K562 (cell line): Measurements from ENCODE around the gene BRD7. TPM values are rescaled to one million over a fixed set of nuclear protein-coding genes. Genes with fewer than 3 reads are reported as not detected.

Experiments
- CHD7 ChIP-seq: fragments of 200-600 bp; sonication (generic); IDR thresholded peaks from one replicate; pipeline ENCODE4 v1.6.1; 2012; ENCODE audit warnings: mild to moderate bottlenecking, low read depth, low read length, inconsistent platforms
- HMG20B ChIP-seq: fragments of 250-450 bp; sonication (Bioruptor Pico); IDR thresholded peaks from 2 replicates; pipeline ENCODE4 v1.5.0; 2021; ENCODE audit warnings: mild to moderate bottlenecking
- polyA plus RNA-seq, 8 experiments: library from polyadenylated mRNA; depleted of rRNA in 4 of 8; stranded (reverse) in 5 of 8; unstranded in 3 of 8; fragments of >200 nt; fragmentation: Nextera tagmentation in 2 of 8; fragmentation: Illumina TruSeq in 1 of 8; extraction: Ambion mirVana in 2 of 8; extraction: Trizol in 1 of 8; gene quantifications; 2 replicates each; pipeline versions ENCODE4 v1.2.1 to v1.2.3, GENCODE V29; 2011 to 2014; ENCODE audit warnings: inconsistent platforms in 1 of 8, missing spikeins in 1 of 8
- total RNA-seq, 7 experiments: library from RNA; depleted of rRNA in 6 of 7; stranded (reverse); fragments of >200 nt in 6 of 7; fragmentation: Illumina TruSeq in 2 of 7; extraction: Trizol in 2 of 7; gene quantifications; 2 replicates each; pipeline versions ENCODE4 v1.2.1 to v1.2.3, GENCODE V29; 2011 to 2021; ENCODE audit warnings: low replicate concordance in 1 of 7
- TF ChIP-seq, protein P1 (sequence below): fragments of 450-650 bp; IDR thresholded peaks from 2 replicates; pipeline ENCODE4 v1.6.1; 2016; ENCODE audit warnings: mild to moderate bottlenecking, moderate library complexity

The BRD7 gene
- total and polyA plus RNA-seq, 9 of the 15 experiments (the other 6 are each of a cell fraction or from before 2014, with no cell fraction given), result 20.6 to 101 (median 68.7) TPM

DNA sequence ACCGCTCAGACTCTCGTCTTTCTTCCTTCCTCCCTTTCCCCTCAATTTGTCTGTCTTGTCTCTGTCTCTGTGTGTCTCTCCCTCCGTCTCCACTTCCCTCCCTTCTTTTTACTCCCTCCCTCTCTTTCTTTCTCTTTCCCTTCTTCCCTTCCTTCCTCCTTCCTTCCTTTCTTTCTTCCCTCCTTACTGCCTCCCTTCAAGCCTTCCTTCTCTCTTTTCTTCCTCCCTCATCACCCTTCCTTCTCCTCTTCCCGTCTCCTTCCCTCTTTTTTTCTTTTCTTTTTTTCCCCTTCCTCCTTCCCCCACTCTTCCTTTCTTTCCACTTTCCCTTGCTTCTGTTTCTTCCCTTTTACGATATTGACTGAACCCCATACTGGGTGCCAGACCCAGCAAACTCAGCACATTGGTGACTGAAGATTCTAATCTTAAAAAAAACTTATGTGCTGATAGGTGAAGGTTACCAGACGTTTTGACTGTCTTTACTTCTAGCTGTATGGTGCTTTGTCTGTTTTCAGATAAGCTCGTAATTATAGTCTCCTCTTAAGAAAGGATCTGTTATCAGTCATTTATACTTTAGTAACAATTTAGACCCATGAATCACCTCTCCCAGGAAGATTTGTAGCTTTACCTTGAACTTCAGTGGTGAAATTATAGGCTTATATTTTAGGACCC is 481 bp upstream of the BRD7 start (continued):
- TF ChIP-seq, protein P1, sequence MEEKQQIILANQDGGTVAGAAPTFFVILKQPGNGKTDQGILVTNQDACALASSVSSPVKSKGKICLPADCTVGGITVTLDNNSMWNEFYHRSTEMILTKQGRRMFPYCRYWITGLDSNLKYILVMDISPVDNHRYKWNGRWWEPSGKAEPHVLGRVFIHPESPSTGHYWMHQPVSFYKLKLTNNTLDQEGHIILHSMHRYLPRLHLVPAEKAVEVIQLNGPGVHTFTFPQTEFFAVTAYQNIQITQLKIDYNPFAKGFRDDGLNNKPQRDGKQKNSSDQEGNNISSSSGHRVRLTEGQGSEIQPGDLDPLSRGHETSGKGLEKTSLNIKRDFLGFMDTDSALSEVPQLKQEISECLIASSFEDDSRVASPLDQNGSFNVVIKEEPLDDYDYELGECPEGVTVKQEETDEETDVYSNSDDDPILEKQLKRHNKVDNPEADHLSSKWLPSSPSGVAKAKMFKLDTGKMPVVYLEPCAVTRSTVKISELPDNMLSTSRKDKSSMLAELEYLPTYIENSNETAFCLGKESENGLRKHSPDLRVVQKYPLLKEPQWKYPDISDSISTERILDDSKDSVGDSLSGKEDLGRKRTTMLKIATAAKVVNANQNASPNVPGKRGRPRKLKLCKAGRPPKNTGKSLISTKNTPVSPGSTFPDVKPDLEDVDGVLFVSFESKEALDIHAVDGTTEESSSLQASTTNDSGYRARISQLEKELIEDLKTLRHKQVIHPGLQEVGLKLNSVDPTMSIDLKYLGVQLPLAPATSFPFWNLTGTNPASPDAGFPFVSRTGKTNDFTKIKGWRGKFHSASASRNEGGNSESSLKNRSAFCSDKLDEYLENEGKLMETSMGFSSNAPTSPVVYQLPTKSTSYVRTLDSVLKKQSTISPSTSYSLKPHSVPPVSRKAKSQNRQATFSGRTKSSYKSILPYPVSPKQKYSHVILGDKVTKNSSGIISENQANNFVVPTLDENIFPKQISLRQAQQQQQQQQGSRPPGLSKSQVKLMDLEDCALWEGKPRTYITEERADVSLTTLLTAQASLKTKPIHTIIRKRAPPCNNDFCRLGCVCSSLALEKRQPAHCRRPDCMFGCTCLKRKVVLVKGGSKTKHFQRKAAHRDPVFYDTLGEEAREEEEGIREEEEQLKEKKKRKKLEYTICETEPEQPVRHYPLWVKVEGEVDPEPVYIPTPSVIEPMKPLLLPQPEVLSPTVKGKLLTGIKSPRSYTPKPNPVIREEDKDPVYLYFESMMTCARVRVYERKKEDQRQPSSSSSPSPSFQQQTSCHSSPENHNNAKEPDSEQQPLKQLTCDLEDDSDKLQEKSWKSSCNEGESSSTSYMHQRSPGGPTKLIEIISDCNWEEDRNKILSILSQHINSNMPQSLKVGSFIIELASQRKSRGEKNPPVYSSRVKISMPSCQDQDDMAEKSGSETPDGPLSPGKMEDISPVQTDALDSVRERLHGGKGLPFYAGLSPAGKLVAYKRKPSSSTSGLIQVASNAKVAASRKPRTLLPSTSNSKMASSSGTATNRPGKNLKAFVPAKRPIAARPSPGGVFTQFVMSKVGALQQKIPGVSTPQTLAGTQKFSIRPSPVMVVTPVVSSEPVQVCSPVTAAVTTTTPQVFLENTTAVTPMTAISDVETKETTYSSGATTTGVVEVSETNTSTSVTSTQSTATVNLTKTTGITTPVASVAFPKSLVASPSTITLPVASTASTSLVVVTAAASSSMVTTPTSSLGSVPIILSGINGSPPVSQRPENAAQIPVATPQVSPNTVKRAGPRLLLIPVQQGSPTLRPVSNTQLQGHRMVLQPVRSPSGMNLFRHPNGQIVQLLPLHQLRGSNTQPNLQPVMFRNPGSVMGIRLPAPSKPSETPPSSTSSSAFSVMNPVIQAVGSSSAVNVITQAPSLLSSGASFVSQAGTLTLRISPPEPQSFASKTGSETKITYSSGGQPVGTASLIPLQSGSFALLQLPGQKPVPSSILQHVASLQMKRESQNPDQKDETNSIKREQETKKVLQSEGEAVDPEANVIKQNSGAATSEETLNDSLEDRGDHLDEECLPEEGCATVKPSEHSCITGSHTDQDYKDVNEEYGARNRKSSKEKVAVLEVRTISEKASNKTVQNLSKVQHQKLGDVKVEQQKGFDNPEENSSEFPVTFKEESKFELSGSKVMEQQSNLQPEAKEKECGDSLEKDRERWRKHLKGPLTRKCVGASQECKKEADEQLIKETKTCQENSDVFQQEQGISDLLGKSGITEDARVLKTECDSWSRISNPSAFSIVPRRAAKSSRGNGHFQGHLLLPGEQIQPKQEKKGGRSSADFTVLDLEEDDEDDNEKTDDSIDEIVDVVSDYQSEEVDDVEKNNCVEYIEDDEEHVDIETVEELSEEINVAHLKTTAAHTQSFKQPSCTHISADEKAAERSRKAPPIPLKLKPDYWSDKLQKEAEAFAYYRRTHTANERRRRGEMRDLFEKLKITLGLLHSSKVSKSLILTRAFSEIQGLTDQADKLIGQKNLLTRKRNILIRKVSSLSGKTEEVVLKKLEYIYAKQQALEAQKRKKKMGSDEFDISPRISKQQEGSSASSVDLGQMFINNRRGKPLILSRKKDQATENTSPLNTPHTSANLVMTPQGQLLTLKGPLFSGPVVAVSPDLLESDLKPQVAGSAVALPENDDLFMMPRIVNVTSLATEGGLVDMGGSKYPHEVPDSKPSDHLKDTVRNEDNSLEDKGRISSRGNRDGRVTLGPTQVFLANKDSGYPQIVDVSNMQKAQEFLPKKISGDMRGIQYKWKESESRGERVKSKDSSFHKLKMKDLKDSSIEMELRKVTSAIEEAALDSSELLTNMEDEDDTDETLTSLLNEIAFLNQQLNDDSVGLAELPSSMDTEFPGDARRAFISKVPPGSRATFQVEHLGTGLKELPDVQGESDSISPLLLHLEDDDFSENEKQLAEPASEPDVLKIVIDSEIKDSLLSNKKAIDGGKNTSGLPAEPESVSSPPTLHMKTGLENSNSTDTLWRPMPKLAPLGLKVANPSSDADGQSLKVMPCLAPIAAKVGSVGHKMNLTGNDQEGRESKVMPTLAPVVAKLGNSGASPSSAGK, result no peak; the same call in 1 of the 2 replicates
- TF ChIP-seq CHD7 (no peak), HMG20B (CRISPR knock-in tag) (no peak)
